Medulla oblongata (tissue), 1 donor: ENCODE results near the gene CDKN1A.

Source experiments
- DNase-seq: peaks from one replicate; pipeline ENCODE4 v3.0.0-alpha.2; 2015; ENCODE audit errors: extremely low spot score

Gene CDKN1A

DNA sequence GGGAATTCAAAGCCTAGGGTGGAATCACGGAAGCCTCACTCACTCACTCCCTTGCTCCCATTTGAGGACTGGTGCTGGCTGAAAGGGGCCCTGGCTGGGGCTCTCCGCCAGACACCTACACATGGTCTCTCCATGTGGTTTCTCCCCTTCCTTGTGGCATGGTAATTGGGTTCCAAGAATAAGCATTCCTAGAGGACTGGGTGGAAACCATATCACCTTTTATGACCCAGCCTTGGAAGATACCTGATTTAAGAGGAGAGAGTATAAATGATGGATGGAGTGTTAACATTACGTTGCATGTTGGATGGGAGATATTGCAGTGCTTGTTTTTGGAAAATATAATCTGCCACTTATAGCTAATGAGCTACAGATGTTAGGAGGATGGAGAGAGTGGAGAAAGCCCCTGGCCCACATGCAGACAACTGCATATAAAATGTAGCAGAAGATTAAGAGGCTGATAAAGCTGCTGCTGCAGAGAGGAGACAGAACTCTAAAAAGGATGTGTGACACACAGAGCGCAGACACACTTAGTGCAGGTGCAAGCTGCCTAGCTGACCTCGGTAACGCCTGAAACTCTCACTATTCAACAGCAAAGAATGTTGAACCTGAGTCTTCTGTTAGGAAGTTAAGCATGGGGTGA is 23.3 kb upstream of the CDKN1A start:
- DNase-seq, result no peak

DNA sequence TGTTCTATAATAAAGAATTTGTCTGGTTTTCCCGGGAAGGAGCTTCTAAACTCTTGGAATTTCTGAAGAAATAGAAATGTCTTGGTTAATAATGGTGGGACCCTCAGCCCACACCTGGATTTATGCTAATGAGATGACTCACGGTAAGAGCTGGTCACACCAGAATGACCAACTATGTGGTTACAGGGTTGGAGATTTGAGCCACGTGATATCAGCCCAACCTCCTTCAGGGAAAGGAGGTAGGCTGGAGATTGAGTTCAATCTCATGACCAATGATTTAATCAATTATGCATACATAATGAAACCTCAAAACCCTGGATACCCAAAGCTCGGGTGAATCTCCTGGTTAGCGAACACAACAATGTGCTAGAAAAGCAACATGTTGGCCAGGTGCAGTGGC is 22.1 kb upstream of the CDKN1A start:
- no peak for DNase-seq

DNA sequence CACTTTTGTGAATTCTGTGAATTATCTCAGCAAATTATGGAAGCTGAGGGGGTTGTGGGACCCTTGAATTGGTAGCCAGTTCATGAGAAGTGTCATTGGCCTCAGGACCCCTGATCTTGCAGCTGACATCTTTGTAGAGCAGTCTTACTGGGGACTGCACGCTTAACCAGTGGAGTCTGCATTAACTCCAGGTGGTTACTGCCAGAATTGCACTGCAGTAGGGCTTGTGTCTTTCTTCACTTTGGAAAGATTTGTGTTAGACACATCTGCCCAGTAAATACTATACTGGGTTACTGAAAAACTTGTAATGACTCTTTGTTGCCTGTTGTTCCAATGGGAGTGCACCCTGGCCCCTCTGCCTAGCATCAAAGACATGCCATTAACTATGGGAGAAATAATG is 21.2 kb upstream of the CDKN1A start:
- DNase-seq, result no peak

DNA sequence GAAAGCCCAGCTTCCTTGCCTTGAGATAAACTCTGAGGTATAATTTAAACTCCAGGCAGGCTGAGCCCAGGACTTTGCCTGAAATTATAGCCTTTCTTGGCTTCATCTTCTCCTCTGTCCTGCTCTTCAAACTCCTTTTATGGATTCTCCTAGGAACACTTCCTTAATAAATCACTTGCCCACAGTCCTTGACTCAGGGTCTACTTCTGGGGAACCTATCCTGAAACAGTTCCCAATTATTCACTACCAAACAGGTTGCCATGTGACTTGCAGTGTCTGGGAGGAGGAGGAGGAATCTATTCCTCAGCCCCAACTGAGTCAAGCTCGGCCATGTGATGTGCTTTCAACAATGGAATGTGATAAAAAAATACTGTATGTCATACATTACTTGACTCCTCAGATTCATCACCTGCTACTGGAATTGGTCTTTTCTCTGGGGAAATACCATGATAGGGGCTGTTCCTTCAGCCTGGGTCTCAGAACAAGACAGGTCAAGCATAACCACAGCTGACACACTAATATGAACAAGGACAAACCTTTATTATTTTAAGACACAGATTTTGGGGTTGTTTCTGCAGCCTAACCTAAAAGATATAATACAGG is 20.5 kb upstream of the CDKN1A start:
- DNase-seq, result no peak

DNA sequence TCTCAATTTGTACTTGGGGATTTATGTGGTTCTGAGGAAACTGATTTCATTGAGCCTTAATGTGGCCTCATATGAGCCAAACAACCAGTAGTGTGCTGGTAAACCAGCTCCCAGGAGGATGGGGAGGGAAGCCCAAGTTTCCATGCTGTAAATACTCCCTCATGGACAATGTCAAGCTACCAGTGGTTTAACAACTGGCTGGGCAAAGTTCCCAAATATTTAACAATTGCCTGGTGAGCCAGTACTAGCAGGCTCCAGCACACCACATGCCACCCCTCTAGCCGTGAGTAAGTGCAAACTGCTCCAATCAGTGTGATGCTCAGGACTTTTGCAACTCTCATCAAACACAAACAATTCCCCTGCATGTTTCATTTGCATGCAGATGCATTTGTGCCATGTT is 19.2 kb upstream of the CDKN1A start:
- no peak for DNase-seq

DNA sequence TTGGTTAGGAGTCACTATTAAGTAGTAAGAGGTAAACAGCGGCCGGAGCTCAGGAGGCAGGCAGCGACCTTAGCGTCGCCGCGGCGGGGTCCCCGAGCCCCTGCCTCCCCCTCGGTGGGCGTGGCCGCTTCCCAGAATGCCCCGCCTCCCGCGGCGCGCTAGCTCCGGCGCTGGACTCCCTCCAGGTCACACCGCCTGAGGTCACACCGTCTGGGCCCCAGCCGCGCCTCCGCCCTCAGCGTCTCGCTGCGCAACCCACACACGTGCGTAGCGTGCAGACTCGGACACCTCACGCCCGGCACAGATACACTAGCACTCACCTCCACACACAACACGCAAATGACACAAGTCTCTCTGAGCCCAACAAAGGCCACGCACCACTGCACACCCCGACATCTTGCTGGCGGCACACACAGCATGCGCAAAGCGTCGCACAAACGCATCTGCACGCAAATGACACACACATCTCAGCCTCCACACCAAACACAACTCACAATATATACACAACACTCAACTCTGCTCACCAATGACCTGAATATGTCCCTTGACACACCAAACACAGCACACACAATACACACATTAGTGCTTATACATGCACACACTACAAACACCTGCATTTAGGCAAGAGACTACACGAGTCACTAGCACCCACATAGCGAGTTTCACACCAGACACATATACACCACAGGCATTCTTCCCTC is 17.6 kb upstream of the CDKN1A start:
- no peak for DNase-seq

DNA sequence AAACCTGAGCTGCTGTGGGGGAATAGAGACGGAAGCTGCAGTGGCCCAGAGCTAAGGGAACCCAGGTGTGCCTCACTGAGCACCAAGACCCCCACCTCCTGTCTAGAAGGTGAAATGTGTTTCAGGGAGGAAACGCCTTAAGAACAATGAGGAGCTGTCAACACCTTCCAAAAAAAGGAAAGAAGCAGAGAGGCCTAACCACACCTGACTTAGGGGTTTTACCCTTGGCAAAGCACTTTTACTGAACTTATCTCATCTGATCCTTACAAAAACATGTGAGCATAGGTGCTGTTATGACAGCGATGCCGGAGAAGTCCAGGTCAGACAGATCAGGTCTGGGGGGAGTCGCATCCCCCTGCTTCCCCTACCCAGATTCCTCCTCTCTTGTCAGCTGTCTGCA is 16.1 kb upstream of the CDKN1A start:
- no peak for DNase-seq

DNA sequence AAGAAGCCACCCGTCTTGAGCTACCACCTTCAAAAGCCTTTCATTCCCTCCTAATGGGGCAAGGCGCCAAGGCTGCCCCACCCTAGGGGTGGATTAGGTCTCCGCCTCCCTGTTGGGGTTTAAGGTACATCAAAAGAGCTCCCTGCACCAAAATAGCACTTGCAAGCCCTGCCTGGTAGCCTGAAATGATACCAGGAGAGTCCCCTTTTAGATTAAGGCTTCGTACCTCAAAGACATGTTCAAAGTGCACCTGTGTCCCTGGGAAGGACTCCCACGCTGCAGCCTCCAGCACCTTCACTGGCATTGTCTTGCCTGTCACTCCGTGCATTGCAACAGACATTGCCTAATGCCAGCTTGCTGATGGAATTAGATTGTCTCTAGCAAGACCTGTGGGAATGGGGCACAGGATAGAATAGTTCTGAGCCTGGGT is 15.7 kb upstream of the CDKN1A start:
- DNase-seq, result no peak

DNA sequence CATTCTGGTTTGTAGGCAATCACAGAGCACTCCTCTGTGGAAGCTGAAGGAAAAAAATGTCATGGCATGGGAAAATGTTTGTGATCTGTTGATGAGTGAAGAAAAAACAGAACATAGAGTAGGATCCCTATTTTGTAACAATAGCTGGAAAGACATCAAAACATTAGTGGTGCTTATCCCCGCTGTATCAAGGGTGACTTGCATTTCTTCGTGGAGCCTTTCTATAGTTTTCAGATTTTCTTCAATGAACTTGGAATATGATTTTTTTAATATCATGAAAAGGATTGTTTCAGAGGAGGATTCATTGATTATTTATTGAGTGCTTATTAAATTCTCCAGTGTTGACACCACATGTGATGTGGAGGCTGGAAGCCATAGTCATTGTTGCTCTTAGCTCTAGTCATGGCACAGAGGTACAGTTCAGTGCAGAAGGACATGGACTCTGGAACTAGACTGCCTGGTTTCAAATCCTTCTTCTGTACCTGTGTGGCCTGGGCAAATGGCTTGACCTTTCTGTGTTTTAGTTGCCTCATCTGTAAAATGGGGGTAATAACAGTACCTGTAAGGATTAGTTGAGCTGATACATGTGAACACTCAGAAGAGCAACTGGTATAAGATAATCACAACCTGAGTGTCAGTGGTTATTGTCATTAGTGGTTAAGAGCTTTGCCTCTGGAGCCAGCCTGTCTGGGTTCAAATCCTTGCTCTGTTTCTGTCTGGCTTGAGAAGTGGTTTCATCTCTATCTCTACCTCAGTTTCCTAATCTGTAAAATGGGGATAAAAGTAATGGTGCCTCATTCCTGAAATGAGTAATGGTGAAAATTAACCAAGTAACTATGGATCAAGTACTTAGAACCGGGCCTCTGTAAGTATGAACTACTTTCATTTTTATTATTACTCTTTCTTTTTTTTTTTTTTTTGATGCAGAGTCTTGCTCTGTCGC is 14.7 kb upstream of the CDKN1A start:
- DNase-seq, result no peak

DNA sequence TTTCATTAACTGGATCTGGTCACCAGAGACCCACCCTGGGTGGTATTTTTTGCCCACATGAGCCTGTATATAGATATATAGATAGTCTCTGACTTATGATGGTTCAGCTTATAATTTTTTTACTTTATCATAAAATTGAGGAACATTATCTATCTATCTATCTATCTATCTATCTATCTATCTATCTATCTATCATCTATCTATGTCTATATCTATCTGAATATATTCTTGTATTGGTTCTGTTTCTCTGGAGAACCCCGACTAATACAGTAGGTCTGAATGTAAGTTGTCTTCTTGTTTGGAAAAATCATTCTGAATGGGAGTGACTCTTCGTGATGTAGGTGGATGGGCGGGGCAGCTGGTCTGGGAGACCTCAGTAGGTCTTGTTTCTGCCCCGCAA is 13.3 kb upstream of the CDKN1A start:
- DNase-seq, result no peak

DNA sequence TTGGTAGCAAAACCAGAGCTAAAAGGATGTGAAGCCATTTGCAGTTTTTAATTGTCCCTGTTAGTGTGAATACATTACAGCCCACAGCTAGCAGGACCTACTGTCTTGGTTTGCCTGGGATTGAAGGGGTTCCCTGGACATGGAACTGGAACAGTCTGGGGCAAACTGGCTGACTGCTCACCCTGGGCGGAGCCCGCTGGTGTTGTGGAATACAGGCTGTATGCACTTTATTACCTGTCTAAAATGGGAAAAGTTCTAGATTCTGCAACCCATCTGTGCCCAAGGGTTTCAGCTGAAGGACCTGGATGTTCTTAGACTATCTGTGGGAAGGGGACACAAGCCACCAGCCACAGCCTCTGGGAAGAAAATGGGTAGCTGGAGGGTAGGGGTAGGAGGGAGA is 12.2 kb upstream of the CDKN1A start:
- no peak for DNase-seq

DNA sequence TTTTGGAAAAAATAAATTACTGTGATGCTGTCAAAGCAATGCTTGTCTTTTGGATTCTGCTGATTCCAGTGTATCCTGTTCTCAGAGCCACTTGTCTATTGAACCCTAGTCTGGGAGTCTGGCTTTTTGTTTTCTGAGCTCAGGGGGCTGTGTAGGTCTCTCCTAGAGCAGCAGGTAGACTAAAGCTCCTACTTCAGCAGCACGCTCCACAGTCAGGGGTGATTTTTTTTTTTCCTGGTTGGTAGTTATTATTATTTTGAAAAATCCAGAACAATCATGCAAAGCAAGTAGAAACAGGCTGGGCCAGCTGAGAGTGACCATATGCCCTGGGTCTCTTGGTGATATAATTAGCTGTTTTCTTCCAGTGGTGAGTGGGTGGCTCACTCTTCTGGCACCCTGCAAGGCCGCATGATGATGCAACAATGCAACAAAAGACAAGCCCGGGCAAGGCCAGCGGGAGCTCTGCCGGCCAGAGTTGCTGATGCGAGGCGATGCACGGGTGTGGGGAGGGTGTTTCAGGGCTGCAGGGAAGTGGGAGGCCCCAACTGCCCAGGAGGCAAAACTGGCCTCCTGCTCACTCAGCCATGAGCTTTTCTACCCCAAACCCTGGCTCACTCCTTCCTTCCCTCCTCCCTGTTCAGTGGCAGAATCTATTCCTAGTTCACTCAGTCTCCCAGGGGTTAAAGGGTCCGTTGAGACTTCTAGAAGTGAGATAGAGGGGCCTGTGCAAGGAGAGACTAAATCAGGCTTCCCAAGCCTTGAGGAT is 11.5 kb upstream of the CDKN1A start:
- DNase-seq, result peak; percentile 91

DNA sequence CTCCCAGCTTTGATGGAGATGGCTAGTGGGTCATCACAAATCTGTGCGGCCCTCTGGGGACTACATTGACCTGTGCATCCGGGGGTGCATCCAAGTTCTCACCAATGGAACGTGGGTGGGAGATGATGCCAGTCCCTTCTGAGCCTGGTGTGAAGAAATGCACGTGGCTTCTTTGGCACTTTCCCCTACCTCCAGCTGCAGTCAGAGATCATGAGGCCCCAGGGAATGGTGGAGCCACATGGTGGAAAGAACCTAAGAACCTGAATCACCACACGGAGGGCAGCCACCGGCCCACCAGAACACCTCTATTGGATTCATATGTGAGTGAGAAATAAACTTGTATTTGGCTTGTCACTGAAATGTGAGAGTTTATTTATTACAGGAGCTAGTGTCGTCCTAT is 9.9 kb upstream of the CDKN1A start:
- DNase-seq, result no peak

DNA sequence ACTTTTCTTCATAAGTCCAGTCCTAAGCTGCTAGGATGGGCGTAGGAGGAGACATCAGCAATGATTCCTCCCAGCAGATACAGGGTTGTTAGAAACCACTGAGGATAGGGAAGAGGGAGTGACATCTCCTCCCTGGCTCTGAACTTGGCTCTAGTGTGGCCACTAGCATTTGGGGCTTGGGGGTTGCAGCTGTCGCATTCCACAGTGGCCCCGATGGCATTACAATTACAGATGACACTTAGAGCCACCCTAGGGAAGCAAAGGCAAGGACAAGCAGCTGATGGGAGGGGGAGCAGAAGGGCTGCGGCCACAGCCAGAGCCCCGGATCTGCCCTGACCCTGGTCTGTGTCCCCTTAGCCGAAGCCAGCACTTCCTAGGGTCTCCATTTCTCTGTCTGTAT is 9.5 kb upstream of the CDKN1A start:
- DNase-seq, result no peak

DNA sequence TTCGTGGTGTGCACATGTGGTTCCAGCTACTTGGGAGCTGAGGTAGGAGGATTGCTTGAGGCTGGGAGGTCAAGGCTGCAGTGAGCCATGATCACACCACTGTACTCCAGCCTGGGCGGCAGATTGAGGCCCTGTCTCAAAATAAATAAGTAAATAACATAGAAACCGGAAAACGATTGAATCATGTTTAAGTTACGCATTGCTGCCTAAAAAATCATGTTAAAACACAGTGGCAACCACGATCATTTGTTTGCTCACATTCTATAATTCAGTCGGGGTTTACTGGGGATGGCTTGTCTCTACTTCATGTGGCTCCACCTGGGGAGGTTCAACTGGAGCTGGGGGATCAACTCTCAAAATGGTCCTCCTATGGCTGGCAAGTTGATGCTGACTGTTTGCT is 8.2 kb upstream of the CDKN1A start:
- no peak for DNase-seq

DNA sequence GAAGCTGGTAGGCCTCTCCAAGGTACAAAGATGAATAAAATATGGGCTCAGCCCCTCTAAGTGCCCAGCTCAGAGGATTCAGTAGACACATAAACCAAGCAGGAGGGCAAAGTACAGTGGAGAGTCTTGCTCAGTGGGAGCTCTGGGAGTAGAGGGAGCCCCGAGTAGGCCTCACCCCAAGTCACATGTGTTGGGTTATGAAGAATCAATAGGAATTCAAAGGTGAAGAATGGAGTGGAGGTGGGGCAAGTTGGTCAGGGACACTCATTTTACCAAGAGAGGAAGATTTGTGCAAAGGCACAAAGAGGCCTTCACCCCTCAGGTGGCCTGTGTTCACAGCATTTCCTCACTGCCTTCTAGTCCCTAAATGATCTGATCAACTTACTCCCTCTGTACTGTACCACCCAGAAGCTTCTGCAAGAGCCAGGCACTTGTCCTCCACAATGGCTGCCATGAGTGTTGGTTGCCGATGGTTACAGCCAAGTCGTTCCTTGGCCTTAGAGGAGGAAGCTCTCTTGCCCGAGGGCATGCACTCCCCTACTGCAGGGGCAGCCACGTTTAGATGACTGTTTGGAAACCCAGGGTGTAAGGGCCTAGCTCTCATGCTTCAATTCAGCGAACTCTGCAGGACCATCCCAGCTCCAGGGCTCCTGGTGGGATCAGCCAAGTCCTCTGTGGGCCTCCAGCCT is 6.7 kb upstream of the CDKN1A start:
- no peak for DNase-seq

DNA sequence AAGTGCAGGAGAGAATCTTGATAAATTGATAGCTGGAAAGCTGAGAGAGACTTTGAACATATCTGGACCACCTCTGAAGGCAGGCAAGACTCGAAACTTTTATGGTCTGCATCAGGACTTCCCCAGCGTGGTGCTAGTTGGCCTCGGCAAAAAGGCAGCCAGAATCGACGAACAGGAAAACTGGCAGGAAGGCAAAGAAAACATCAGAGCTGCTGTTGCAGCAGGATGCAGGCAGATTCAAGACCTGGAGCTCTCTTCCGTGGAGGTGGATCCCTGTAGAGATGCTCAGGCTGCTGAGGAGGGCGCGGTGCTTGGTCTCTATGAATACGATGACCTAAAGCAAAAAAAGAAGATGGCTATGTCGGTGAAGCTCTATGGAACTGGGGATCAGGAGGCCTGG is 4.6 kb upstream of the CDKN1A start:
- no peak for DNase-seq

DNA sequence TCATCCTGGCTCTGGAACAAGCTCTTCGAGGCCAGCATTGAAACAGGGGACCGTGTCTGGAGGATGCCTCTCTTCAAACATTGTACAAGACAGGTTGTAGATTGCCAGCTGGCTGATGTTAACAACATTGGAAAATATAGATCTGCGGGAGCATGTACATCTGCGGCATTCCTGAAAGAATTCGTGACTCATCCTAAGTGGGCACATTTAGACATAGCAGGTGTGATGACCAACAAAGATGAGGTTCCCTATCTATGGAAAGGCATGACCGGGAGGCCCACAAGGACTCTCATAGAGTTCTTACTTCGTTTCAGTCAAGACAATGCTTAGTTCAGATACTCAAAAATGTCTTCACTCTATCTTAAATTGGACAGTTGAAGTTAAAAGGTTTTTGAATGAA is 3.6 kb upstream of the CDKN1A start:
- DNase-seq, result no peak

DNA sequence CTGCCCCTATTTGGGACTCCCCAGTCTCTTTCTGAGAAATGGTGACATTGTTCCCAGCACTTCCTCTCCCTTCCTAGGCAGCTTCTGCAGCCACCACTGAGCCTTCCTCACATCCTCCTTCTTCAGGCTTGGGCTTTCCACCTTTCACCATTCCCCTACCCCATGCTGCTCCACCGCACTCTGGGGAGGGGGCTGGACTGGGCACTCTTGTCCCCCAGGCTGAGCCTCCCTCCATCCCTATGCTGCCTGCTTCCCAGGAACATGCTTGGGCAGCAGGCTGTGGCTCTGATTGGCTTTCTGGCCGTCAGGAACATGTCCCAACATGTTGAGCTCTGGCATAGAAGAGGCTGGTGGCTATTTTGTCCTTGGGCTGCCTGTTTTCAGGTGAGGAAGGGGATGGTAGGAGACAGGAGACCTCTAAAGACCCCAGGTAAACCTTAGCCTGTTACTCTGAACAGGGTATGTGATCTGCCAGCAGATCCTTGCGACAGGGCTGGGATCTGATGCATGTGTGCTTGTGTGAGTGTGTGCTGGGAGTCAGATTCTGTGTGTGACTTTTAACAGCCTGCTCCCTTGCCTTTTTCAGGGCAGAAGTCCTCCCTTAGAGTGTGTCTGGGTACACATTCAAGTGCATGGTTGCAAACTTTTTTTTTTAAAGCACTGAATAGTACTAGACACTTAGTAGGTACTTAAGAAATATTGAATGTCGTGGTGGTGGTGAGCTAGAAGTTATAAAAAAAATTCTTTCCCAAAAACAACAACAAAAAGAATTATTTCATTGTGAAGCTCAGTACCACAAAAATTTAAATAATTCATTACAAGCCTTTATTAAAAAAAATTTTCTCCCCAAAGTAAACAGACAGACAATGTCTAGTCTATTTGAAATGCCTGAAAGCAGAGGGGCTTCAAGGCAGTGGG is 2.1 kb upstream of the CDKN1A start:
- DNase-seq, result no peak
